Neuronal stem cell (in vitro differentiated cells): ENCODE results near the gene HSPA9.

Experiments used
- DNase-seq: peaks from one replicate; pipeline ENCODE4 v3.0.0-alpha.2; 2013; ENCODE audit warnings: low spot score
- H2AFZ ChIP-seq: one replicate; pipeline ENCODE4 v1.6.1; 2013; ENCODE audit warnings: mild to moderate bottlenecking, low read length, inconsistent platforms
- H2AK5ac ChIP-seq: 2 replicates; pipeline ENCODE4 v1.6.1; 2013; ENCODE audit warnings: low read depth, mild to moderate bottlenecking, inconsistent platforms, low read length, moderate library complexity, mixed read lengths
- H2BK120ac ChIP-seq: 2 replicates; pipeline ENCODE4 v1.6.1; 2013; ENCODE audit warnings: low read depth, mild to moderate bottlenecking, inconsistent platforms, low read length, moderate library complexity, mixed read lengths
- H2BK12ac ChIP-seq: one replicate; pipeline ENCODE4 v1.6.1; 2013; ENCODE audit warnings: low read length, inconsistent platforms
- H2BK15ac ChIP-seq: 2 replicates; pipeline ENCODE4 v1.6.1; 2013; ENCODE audit warnings: mild to moderate bottlenecking, low read length, inconsistent platforms, mixed read lengths
- H2BK5ac ChIP-seq: one replicate; pipeline ENCODE4 v1.6.1; 2013; ENCODE audit warnings: inconsistent platforms, mild to moderate bottlenecking, low read length, moderate library complexity
- H3K14ac ChIP-seq: one replicate; pipeline ENCODE4 v1.6.1; 2013; ENCODE audit warnings: low read length, inconsistent platforms
- H3K18ac ChIP-seq: 2 replicates; pipeline ENCODE4 v1.6.1; 2013; ENCODE audit warnings: low read length, inconsistent platforms
- H3K23ac ChIP-seq: 2 replicates; pipeline ENCODE4 v1.6.1; 2013; ENCODE audit warnings: low read depth, mild to moderate bottlenecking, mixed read lengths, low read length, inconsistent platforms; ENCODE audit not compliant: poor library complexity
- H3K27ac ChIP-seq: replicated peaks from 3 replicates; pipeline ENCODE4 v1.5.1; 2013; ENCODE audit warnings: low read length, inconsistent platforms
- H3K27me3 ChIP-seq, 3 experiments: 2 replicates each; pipeline ENCODE4 v1.6.1; 2013; ENCODE audit warnings: low read length in 3 of 3, mild to moderate bottlenecking in 2 of 3, inconsistent platforms in 1 of 3, low read depth in 1 of 3, mixed read lengths in 1 of 3, moderate library complexity in 1 of 3; ENCODE audit not compliant: control insufficient read depth in 3 of 3, insufficient read depth in 3 of 3
- H3K36me3 ChIP-seq, 2 donors: replicated peaks in 1 of 2; 2 replicates each; pipeline ENCODE4 v1.6.1; 2013; ENCODE audit warnings: low read length in 2 of 2; ENCODE audit not compliant: control insufficient read depth in 2 of 2, insufficient read depth in 2 of 2
- H3K4ac ChIP-seq: 2 replicates; pipeline ENCODE4 v1.6.1; 2013; ENCODE audit warnings: inconsistent platforms, mild to moderate bottlenecking, low read length, moderate library complexity
- H3K4me1 ChIP-seq, 2 donors: 1 replicate in 1 of 2; 2 replicates in 1 of 2; pipeline ENCODE4 v1.6.1; 2013; ENCODE audit warnings: low read length in 2 of 2, low read depth in 1 of 2; ENCODE audit not compliant: control insufficient read depth in 2 of 2, insufficient read depth in 1 of 2
- H3K4me2 ChIP-seq: one replicate; pipeline ENCODE4 v1.6.1; 2013; ENCODE audit warnings: mild to moderate bottlenecking, low read length, inconsistent platforms; ENCODE audit not compliant: insufficient read depth, poor library complexity, severe bottlenecking
- H3K4me3 ChIP-seq, 2 donors: 2 replicates each; pipeline ENCODE4 v1.5.1; 2013; ENCODE audit warnings: low read length in 2 of 2, mild to moderate bottlenecking in 2 of 2, inconsistent platforms in 1 of 2, moderate library complexity in 1 of 2
- H3K79me1 ChIP-seq: one replicate; pipeline ENCODE4 v1.6.1; 2013; ENCODE audit warnings: low read depth, mild to moderate bottlenecking, inconsistent platforms, low read length, moderate library complexity
- H3K9ac ChIP-seq: one replicate; pipeline ENCODE4 v1.6.1; 2013; ENCODE audit warnings: mild to moderate bottlenecking, low read depth, low read length, inconsistent platforms; ENCODE audit not compliant: poor library complexity
- H3K9me3 ChIP-seq, 2 donors: replicated peaks in 1 of 2; 2 replicates each; pipeline versions ENCODE3 to v1.6.1; 2013; ENCODE audit warnings: low read length in 2 of 2, mild to moderate bottlenecking in 2 of 2, inconsistent platforms in 1 of 2, low read depth in 1 of 2, mixed read lengths in 1 of 2, moderate library complexity in 1 of 2; ENCODE audit not compliant: control insufficient read depth in 2 of 2, insufficient read depth in 1 of 2
- H4K8ac ChIP-seq: one replicate; pipeline ENCODE4 v1.6.1; 2013; ENCODE audit warnings: low read depth, mild to moderate bottlenecking, inconsistent platforms, low read length, moderate library complexity
- H4K91ac ChIP-seq: one replicate; pipeline ENCODE4 v1.6.1; 2013; ENCODE audit warnings: low read length, low read depth, mild to moderate bottlenecking, inconsistent platforms; ENCODE audit not compliant: poor library complexity
- WGBS, 2 donors: extraction: QIAGEN DNeasy Blood & Tissue Kit; methylation state at CpG; one replicate each; pipeline ENCODE4 v1.1.7; 2013; ENCODE audit warnings: missing lambda C conversion rate in 2 of 2, mixed read lengths in 1 of 2; ENCODE audit not compliant: insufficient read length in 2 of 2, insufficient replicate concordance in 1 of 2; ENCODE audit errors: extremely low coverage in 2 of 2; 5-methylcytosine and 5-hydroxymethylcytosine counted together

Gene HSPA9

DNA sequence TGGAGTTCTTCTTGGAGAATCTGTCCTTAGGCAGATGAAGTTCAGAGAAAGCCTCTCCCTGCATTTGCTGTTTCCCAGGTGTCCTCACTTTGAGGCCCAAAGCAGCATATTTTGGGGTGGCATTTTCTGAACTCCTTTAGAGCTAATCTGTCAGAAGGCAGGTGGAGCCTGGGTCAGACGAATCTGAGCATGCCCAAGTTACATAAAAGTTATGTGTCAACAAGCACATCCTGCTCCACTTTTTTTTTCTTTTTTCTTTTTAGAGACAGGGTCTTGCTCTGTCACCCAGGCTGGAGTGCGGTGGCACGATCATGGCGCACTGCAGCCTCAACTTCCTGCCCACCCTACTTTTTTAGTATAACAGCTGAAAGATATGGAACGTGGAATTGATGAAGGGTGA is 41.3 kb upstream of the HSPA9 start:
- Histone ChIP-seq H3K27me3 (no peaks in the 10 kb centered on the region), H2BK12ac (no peak overlapping the region), H3K23ac (no peak overlapping the region), H3K4ac (no peak overlapping the region), H2AFZ (no peak overlapping the region), H3K14ac (no peak overlapping the region), H3K36me3 (no peaks in the 10 kb centered on the region), H3K4me3 (no peak overlapping the region), H3K27ac (no peak overlapping the region), H3K9me3 (no peaks in the 10 kb centered on the region), H4K91ac (no peak overlapping the region), H3K4me1 (peaks cover 4 to 5% of the 10 kb centered on the region in 2 donors), H2BK120ac (no peak overlapping the region), H2BK15ac (no peak overlapping the region), H4K8ac (no peak overlapping the region), H2BK5ac (no peak overlapping the region), H3K9ac (no peak overlapping the region), H3K18ac (no peak overlapping the region), H2AK5ac (no peak overlapping the region), H3K79me1 (no peaks in the 10 kb centered on the region), H3K4me2 (no peak overlapping the region)
- no peak for DNase-seq
- WGBS, 2 donors, result no CpG with 5 or more reads among the region's 5 CpGs

DNA sequence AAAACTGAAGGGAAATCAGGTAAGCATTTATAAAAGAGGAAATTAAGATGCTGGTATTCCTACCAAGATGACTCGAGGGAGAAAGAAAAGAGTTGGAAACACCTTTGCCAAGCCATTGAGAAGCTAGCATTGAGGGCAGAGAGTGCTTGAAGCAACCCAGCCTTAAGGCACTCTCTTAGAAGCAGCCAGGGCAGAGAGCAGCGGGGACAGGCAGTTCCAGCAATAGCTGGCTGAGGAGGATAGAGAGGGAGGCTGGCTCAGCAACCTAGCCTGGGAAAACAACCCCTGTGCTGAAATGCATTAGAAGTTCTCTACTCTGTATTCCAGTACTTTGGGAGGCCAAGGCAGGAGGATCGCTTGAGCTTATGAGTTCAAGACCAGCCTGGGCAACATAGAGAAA is 40.3 kb upstream of the HSPA9 start:
- H4K8ac ChIP-seq, result no peak overlapping the region
- H3K27ac ChIP-seq, result no peak overlapping the region
- H3K9me3 ChIP-seq, result no peaks in the 10 kb centered on the region
- WGBS, 2 donors, result no CpG with 5 or more reads among the region's 3 CpGs
- no peaks in the 10 kb centered on the region for H3K36me3 ChIP-seq
- no peak overlapping the region for H3K14ac ChIP-seq
- H3K4me2 ChIP-seq, result no peak overlapping the region
- no peaks in the 10 kb centered on the region for H3K27me3 ChIP-seq
- no peak overlapping the region for H2BK12ac ChIP-seq
- no peak overlapping the region for H2AFZ ChIP-seq
- DNase-seq, result no peak
- H3K23ac ChIP-seq, result no peak overlapping the region
- H2BK15ac ChIP-seq, result no peak overlapping the region
- H3K79me1 ChIP-seq, result no peaks in the 10 kb centered on the region
- no peak overlapping the region for H4K91ac ChIP-seq
- no peak overlapping the region for H3K4me3 ChIP-seq
- no peak overlapping the region for H2BK5ac ChIP-seq
- no peak overlapping the region for H2AK5ac ChIP-seq
- H3K18ac ChIP-seq, result no peak overlapping the region
- peaks cover 12 to 13% of the 10 kb centered on the region in 2 donors for H3K4me1 ChIP-seq
- no peak overlapping the region for H3K9ac ChIP-seq
- no peak overlapping the region for H3K4ac ChIP-seq
- H2BK120ac ChIP-seq, result no peak overlapping the region

DNA sequence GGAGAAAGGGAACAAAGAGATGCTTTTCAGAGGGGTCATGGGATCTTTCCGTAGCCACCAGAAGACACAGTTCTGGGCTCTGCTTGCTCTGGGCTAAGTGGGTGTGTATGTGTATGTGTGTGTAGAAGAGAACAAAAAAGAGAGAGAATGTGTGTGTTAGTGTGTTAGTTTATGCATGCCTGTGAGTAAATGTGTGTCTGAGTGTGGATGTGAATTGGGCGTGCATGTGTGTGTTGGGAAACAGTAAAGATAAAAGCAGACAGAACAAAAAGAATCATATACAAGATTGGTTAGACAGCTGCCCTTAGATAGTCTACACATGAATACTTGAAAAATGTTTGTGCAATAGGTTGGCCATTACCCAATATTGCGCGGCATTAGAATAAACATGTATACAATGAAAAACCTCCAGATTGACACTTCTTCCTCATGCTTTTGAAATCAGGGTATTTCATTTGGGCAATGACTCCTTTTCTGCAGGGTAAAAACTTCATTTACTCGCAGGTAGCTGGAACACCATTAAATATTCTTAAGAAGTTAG is 36.5 kb upstream of the HSPA9 start:
- peak overlapping the region; percentile 67 for H4K8ac ChIP-seq
- WGBS, 2 donors, result no CpG with 5 or more reads among the region's 5 CpGs
- no peak overlapping the region for H3K9ac ChIP-seq
- no peak overlapping the region for H2BK120ac ChIP-seq
- no peak overlapping the region for H3K23ac ChIP-seq
- H3K79me1 ChIP-seq, result no peaks in the 10 kb centered on the region
- DNase-seq, result no peak
- peak overlapping the region; percentile 73 for H4K91ac ChIP-seq
- peak overlapping the region; percentile 43 for H3K4ac ChIP-seq
- peak overlapping the region; percentile 92 for H2AFZ ChIP-seq
- peak overlapping the region; percentile 57 to 68 for H3K4me3 ChIP-seq
- H3K4me2 ChIP-seq, result peak overlapping the region; percentile 73
- no peak overlapping the region for H2AK5ac ChIP-seq
- H2BK12ac ChIP-seq, result peak overlapping the region; percentile 14
- H2BK5ac ChIP-seq, result peak overlapping the region; percentile 30
- H3K4me1 ChIP-seq, result peaks cover 24 to 27% of the 10 kb centered on the region in 2 donors
- no peak overlapping the region for H3K27ac ChIP-seq
- no peaks in the 10 kb centered on the region for H3K27me3 ChIP-seq
- H2BK15ac ChIP-seq, result no peak overlapping the region
- H3K18ac ChIP-seq, result peak overlapping the region; percentile 91
- no peaks in the 10 kb centered on the region for H3K9me3 ChIP-seq
- H3K14ac ChIP-seq, result no peak overlapping the region
- H3K36me3 ChIP-seq, result no peaks in the 10 kb centered on the region

DNA sequence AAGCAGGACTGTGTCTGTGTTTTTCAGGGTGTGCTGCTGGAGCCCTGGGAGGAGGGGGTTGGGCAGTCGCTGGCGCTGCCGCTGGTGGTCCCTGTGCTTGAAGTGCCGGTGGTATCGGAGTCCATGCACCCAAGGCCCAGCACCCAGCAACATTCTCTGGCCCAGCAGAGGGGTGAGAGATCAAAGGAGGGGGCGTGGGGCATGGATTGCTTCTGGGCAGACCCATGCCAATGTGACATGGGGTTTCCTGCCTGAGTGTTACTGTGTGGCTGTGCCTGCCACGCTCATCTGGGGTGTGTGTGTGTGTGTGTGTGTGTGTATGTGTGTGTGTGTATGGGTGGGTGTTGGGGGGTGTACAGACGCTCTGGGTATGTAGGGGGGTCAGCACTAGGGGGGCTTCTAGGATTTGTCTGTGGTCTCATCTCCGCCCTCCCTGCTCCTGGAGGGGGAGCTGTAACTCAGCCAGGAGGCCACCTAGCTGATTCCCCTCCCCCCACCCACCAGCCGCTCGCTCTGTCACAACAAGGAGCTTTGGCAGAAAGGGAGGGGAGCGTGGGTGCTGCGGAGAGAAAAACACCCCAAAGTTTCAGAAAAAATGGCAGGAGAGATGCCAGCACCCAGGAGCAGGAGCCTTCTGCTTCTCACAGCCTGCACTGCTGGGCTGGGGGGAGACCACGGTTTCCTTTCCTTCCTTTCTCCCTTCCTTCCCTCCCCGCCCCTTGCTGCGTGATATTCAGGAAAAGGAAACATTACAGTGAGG is 35.9 kb upstream of the HSPA9 start:
- Histone ChIP-seq H4K8ac (peak overlapping the region; percentile 67), H3K27me3 (no peaks in the 10 kb centered on the region), H2BK5ac (peak overlapping the region; percentile 30), H3K4ac (peak overlapping the region; percentile 43), H2BK15ac (peak overlapping the region; percentile 26), H3K18ac (peak overlapping the region; percentile 91), H3K79me1 (no peaks in the 10 kb centered on the region), H2AK5ac (no peak overlapping the region), H4K91ac (peak overlapping the region; percentile 73), H3K9me3 (no peaks in the 10 kb centered on the region), H3K36me3 (no peaks in the 10 kb centered on the region), H2BK12ac (peak overlapping the region; percentile 14), H3K23ac (peak overlapping the region; percentile 40), H3K14ac (no peak overlapping the region), H3K4me3 (peak overlapping the region; percentile 57 to 68), H3K9ac (no peak overlapping the region), H3K4me2 (peak overlapping the region; percentile 73), H3K27ac (no peak overlapping the region), H2AFZ (peak overlapping the region; percentile 92), H3K4me1 (peaks cover 27 to 32% of the 10 kb centered on the region in 2 donors), H2BK120ac (no peak overlapping the region)
- DNase-seq, result no peak
- no CpG with 5 or more reads among the region's 16 CpGs for WGBS, 2 donors
